Activated B cell treated with CpG ODN at 0.5 μM for 24 hours (primary cell): ENCODE results near the gene ATG4A. TPM values are rescaled to one million over a fixed set of nuclear protein-coding genes. Genes with fewer than 3 reads are reported as not detected.

Source experiments
- ATAC-seq: fragments of 200-7000 bp; cut with Tn5 transposase; one replicate; pipeline ENCODE4 v1.10.0; 2021; ENCODE audit warnings: low read depth, mild to moderate bottlenecking, moderate library complexity
- CTCF ChIA-PET: fragments of 350-600 bp; sonication (Branson Sonifier 250); formaldehyde crosslinking; loops from one replicate; lab custom pipeline; 2021; ENCODE audit warnings: antibody characterized with exemption; lab: Charles Lee
- POLR2A ChIA-PET: fragments of 350-600 bp; sonication (Branson Sonifier 250); formaldehyde crosslinking; loops from one replicate; lab custom pipeline; 2021; ENCODE audit warnings: antibody characterized with exemption; lab: Charles Lee
- DNase-seq: peaks from one replicate; pipeline ENCODE4 v3.0.0; 2022
- H3K27ac Mint-ChIP-seq: one replicate; pipeline ENCODE4 v1.8.0; 2020; ENCODE audit warnings: mixed read lengths
- H3K27me3 Mint-ChIP-seq: one replicate; pipeline ENCODE4 v1.8.0; 2021; ENCODE audit warnings: mixed read lengths
- H3K36me3 Mint-ChIP-seq: one replicate; pipeline ENCODE4 v1.8.0; 2021; ENCODE audit warnings: low read depth, mixed read lengths
- H3K4me1 Mint-ChIP-seq: one replicate; pipeline ENCODE4 v1.8.0; 2021; ENCODE audit warnings: mixed read lengths
- H3K4me3 Mint-ChIP-seq: one replicate; pipeline ENCODE4 v1.8.0; 2020; ENCODE audit warnings: mild to moderate bottlenecking, mixed read lengths
- H3K9me3 Mint-ChIP-seq: one replicate; pipeline ENCODE4 v1.8.0; 2020; ENCODE audit warnings: mixed read lengths
- intact Hi-C: fragments of 100-400 bp; cut with micrococcal nuclease; formaldehyde crosslinking; loops from one replicate; pipeline ENCODE4 v1.15.1; 2024
- total RNA-seq: library from RNA; stranded (reverse); gene quantifications from 2 replicates; pipeline ENCODE4 v1.2.3, GENCODE V29; 2022
- TF ChIP-seq, protein P1 (sequence below): fragments of 200-600 bp; IDR thresholded peaks from one replicate; pipeline ENCODE4 v1.8.0; 2022; ENCODE audit warnings: antibody characterized with exemption, mild to moderate bottlenecking

The ATG4A gene
- total RNA-seq, 1 donor from 2014 or later = 9.9 TPM

DNA sequence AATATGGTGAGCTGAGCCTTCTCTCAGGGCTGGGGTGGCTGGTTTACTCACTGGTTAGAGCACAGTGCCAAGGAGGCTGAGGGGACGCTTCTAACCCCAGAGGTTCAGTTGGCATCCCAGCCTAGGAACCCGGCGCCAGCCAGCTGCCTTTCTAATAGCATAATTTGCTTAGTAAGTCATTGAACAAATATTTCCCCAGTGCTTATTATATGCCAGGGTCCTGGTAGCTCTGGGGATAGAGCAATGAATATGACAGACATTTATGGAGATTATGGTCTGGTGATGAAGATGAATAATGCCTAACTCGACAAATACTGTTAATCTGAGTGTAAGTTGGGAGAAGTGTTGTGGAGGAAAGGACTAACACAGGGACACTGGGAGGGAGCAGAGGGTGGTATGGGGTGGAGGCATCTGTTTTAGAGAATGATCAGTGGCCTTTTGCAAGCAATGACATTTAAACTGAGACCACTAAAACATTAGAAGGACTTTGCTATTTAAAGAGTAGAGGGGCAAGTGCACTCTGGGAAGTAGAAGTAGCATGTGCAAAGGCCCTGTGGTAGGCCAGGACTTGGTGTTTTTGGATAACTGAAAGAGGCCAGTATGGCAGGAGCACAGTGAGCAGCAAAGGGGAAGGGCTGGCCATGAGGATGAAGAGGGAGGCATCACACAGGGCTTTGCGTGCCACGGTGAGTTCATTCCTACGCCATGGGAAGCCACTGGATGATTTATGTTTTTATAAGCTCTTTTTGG is 71.9 kb downstream of the ATG4A start:
- Mint-ChIP-seq H3K27me3 (no peaks in the 10 kb centered on the region), H3K27ac (no peak overlapping the region), H3K9me3 (no peaks in the 10 kb centered on the region), H3K4me1 (no peaks in the 10 kb centered on the region), H3K36me3 (no peaks in the 10 kb centered on the region), H3K4me3 (no peak overlapping the region)
- TF ChIP-seq, protein P1, sequence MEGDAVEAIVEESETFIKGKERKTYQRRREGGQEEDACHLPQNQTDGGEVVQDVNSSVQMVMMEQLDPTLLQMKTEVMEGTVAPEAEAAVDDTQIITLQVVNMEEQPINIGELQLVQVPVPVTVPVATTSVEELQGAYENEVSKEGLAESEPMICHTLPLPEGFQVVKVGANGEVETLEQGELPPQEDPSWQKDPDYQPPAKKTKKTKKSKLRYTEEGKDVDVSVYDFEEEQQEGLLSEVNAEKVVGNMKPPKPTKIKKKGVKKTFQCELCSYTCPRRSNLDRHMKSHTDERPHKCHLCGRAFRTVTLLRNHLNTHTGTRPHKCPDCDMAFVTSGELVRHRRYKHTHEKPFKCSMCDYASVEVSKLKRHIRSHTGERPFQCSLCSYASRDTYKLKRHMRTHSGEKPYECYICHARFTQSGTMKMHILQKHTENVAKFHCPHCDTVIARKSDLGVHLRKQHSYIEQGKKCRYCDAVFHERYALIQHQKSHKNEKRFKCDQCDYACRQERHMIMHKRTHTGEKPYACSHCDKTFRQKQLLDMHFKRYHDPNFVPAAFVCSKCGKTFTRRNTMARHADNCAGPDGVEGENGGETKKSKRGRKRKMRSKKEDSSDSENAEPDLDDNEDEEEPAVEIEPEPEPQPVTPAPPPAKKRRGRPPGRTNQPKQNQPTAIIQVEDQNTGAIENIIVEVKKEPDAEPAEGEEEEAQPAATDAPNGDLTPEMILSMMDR = no peak
- no peak for DNase-seq
- no peak for ATAC-seq
- ChIA-PET CTCF (no interaction called here), POLR2A (no interaction called here)
- intact Hi-C loops = no loop called here

DNA sequence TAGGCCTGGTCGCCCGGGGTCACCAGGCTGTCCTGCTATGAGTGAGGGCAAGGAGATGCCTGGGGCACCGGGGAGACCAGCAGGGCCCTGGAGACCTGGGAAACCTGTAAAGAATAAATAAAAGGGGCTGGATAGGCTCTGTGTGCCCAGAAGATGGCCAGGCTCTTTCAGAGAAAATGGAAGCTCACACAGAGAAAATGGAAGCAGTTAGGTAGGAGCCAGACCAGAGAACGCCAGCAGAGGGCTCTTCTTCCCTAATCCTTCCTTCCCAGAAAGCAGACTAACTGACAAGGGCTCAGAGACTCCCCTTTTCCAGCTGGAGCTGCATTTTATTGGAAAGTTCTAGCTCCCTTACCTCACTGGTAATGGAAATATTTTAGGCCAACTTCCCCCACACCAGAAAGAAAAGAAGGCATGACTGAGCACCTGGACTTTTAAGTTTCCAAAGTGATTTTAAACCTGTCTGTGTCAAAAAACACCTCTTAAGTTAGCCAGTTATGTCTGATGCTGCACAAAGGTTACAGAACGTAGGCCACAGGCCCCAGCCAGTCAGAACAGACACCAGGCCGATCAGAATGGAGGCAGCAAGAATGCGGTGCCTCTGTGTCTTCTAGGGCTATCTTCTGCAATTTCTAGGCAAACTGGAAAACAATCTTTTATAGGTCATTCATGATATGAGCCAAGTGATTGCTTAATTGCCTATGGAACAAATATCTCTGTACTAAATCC is 74.0 kb downstream of the ATG4A start:
- TF ChIP-seq, protein P1 = no peak
- ChIA-PET CTCF (no interaction called here), POLR2A (no interaction called here)
- Mint-ChIP-seq H3K9me3 (no peaks in the 10 kb centered on the region), H3K36me3 (no peaks in the 10 kb centered on the region), H3K27me3 (no peaks in the 10 kb centered on the region), H3K4me1 (no peaks in the 10 kb centered on the region), H3K27ac (no peak overlapping the region), H3K4me3 (no peak overlapping the region)
- intact Hi-C loops = no loop called here
- no peak for DNase-seq
- no peak for ATAC-seq

DNA sequence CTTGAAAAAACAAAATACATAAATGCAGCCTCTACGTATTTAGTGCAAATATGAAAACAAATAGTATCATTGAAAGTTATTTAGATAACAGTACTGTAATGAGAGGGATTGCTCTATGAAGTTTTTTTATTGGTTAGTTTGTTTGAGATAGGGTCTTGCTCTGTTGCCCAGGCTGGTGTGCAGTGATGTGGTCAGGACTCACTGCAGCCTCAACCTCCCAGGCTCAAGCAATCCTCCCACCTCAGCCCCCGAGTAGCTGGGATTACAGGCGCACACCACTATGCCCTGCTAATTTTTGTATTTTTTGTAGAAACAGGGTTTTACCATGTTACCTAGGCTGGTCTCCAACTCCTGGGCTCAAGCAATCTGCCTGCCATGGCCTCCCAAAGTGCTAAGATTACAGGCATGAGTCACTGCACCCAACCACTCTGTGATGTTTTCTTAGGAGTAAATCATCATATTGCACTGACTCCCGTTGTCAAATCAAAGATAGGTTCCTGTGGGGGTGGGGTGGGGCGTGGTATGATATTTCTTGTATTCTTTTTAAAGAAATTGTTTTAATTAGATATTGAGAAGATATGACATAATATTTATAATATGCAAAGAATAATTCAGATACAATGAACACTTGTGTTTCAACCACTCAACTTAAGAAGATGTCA is 75.8 kb downstream of the ATG4A start:
- Mint-ChIP-seq H3K4me1 (no peaks in the 10 kb centered on the region), H3K9me3 (no peaks in the 10 kb centered on the region), H3K4me3 (no peak overlapping the region), H3K27me3 (no peaks in the 10 kb centered on the region), H3K27ac (no peak overlapping the region), H3K36me3 (no peaks in the 10 kb centered on the region)
- CTCF ChIA-PET = no interaction called here
- DNase-seq (no peak), ATAC-seq (no peak)
- TF ChIP-seq, protein P1 = no peak
- POLR2A ChIA-PET = no interaction called here
- intact Hi-C loops = no loop called here

DNA sequence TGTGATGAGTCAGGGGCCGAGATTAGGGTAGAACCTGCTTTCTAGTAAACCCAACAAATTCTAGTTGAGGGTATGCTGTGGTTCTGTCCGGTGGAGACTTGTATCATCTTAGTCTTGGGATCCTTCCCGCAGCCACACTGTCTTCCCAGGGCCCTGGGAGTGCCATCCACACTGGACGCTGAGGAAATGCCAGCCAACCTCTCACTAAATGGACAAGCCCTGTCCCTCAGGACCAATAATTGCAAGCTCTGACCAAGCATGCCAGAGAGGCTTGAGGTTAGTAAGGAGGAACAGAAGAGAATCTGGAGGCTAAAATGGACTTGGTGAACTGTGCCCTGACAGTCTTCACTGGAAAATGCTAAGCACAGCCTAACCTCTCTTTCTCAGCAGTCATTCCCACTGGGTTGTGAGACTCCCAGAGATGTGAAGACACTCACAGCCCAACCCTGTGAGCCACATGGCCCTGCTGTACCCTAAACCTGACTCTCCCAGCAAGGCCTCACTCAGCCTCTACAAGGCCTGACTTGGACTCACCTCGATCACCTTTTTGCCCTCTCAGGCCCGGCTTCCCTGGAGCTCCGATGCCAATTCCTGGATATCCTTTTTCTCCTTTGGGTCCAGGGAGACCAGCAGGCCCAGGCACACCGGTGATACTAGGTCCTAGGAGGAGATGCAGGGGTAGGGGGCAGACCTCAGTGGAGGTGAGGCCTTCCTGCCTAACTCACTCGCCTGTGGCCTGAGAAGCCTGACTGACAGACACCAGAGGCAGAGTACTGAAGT is 77.6 kb downstream of the ATG4A start:
- intact Hi-C loops = no loop called here
- H3K27me3 Mint-ChIP-seq = no peaks in the 10 kb centered on the region
- no peaks in the 10 kb centered on the region for H3K4me1 Mint-ChIP-seq
- CTCF ChIA-PET = no interaction called here
- no peak for DNase-seq
- H3K4me3 Mint-ChIP-seq = no peak overlapping the region
- no peak for ATAC-seq
- TF ChIP-seq, protein P1 = no peak
- H3K9me3 Mint-ChIP-seq = no peaks in the 10 kb centered on the region
- H3K27ac Mint-ChIP-seq = no peak overlapping the region
- no peaks in the 10 kb centered on the region for H3K36me3 Mint-ChIP-seq
- POLR2A ChIA-PET = no interaction called here
